NCI-H748 (cell line): ENCODE measurements around the gene IL3RA.
"Not testable (repeated sequence)": the region's sequence is repeated elsewhere in the genome, so short reads cannot be mapped to it uniquely, and the experiment has no call there.

Source experiments
- DNase-seq: peaks from one replicate; lab custom pipeline; 2025; ENCODE audit not compliant: unreplicated experiment; lab: John Stamatoyannopoulos, UW

IL3RA gene

GRCh38 chrX:1336331-1336943 lies at the start of gene IL3RA:
Gene IL3RA, plus strand, starts transcription at chrX:1336785. Its CDS starts 4,981 bp downstream, at chrX:1341766.
- no peak for DNase-seq

- DNase-seq: no peak
Observed at GRCh38 chrX:1289535-1289934, 47.0 kb upstream of the IL3RA start.

GRCh38 chrX:1291110-1291740 lies 45.4 kb upstream of the IL3RA start:
- no peak for DNase-seq

GRCh38 chrX:1292575-1293290 lies 43.9 kb upstream of the IL3RA start:
- DNase-seq: no peak

- no peak for DNase-seq
Observed at GRCh38 chrX:1294301-1295067, 42.1 kb upstream of the IL3RA start.

- DNase-seq: no peak
Observed at GRCh38 chrX:1295550-1295949, 41.0 kb upstream of the IL3RA start.

- not testable (repeated sequence) for DNase-seq
Observed at GRCh38 chrX:1297591-1297990, 39.0 kb upstream of the IL3RA start.

GRCh38 chrX:1300449-1300848 lies 36.1 kb upstream of the IL3RA start:
- no peak for DNase-seq

GRCh38 chrX:1305411-1305810 lies 31.2 kb upstream of the IL3RA start:
- DNase-seq: no peak

GRCh38 chrX:1306909-1307625 lies 29.5 kb upstream of the IL3RA start:
- DNase-seq: no peak

- no peak for DNase-seq
Observed at GRCh38 chrX:1307626-1308340, 28.8 kb upstream of the IL3RA start.

- no peak for DNase-seq
Observed at GRCh38 chrX:1308476-1308875, 28.1 kb upstream of the IL3RA start.

GRCh38 chrX:1308917-1309316 lies 27.7 kb upstream of the IL3RA start:
- DNase-seq: not testable (repeated sequence)

- DNase-seq: no peak
Observed at GRCh38 chrX:1313788-1314187, 22.8 kb upstream of the IL3RA start.

- no peak for DNase-seq
Observed at GRCh38 chrX:1316527-1316926, 20.1 kb upstream of the IL3RA start.

GRCh38 chrX:1321674-1322073 lies 14.9 kb upstream of the IL3RA start:
- DNase-seq: no peak

- DNase-seq: no peak
Observed at GRCh38 chrX:1322393-1322792, 14.2 kb upstream of the IL3RA start.

GRCh38 chrX:1323315-1323714 lies 13.3 kb upstream of the IL3RA start:
- peak; percentile 34 for DNase-seq

- DNase-seq: no peak
Observed at GRCh38 chrX:1325515-1326116, 11.0 kb upstream of the IL3RA start.
